22Rv1 (cell line): ENCODE results near the gene STRIP2.

Experiments
- ZFX ChIP-seq: fragments of 450-650 bp; IDR thresholded peaks from 2 replicates; pipeline ENCODE4 v1.6.1; 2017; ENCODE audit warnings: antibody characterized with exemption, borderline replicate concordance
- TF ChIP-seq, protein P1 (sequence below): fragments of 450-650 bp; IDR thresholded peaks from 2 replicates; pipeline ENCODE4 v1.5.1; 2017; ENCODE audit warnings: mild to moderate bottlenecking

DNA sequence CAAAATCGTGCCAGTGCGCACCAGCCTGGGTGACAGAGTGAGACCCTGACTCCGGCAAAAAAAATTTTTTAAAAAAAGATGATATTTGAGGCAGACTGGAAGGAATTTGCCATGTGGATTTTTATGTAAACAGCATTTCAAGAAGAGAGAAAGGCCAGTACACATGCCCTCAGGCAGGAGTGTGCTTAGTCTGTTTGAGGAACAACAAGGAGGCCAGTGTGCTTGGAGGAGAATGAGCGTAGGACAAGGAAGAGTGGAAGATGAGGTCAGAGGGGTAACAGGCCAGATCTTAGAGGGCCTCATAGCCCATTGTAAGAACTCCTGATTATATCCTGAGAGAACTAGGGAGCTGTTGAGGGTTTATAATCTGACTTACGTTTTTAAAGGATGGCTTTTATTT lies 17.2 kb upstream of the STRIP2 start:
- TF ChIP-seq, protein P1, sequence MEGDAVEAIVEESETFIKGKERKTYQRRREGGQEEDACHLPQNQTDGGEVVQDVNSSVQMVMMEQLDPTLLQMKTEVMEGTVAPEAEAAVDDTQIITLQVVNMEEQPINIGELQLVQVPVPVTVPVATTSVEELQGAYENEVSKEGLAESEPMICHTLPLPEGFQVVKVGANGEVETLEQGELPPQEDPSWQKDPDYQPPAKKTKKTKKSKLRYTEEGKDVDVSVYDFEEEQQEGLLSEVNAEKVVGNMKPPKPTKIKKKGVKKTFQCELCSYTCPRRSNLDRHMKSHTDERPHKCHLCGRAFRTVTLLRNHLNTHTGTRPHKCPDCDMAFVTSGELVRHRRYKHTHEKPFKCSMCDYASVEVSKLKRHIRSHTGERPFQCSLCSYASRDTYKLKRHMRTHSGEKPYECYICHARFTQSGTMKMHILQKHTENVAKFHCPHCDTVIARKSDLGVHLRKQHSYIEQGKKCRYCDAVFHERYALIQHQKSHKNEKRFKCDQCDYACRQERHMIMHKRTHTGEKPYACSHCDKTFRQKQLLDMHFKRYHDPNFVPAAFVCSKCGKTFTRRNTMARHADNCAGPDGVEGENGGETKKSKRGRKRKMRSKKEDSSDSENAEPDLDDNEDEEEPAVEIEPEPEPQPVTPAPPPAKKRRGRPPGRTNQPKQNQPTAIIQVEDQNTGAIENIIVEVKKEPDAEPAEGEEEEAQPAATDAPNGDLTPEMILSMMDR = no peak
- no peak for TF ChIP-seq ZFX
